Stimulated activated CD8-positive, alpha-beta memory T cell treated with anti-CD3 and anti-CD28 coated beads, Interleukin-12 subunit alpha, Interleukin-12 subunit beta, amount 100 ng/mL, for 24 hours (primary cell): Measurements from ENCODE around the gene MTARC2.
"Not testable (repeated sequence)": the region's sequence is repeated elsewhere in the genome, so short reads cannot be mapped to it uniquely, and the experiment has no call there.

ENCODE experiments used
- DNase-seq: peaks from one replicate; pipeline ENCODE4 v3.0.0-alpha.2; 2020; ENCODE audit errors: extremely low read depth

Gene MTARC2

GRCh38 chr1:220748089-220748934 lies at the start of gene MTARC2:
Gene MTARC2 (plus strand): TSS chr1:220748322. CDS start chr1:220748532, 210 bp downstream.
- no peak for DNase-seq

GRCh38 chr1:220698607-220699016 lies 49.5 kb upstream of the MTARC2 start:
- no peak for DNase-seq

DNA sequence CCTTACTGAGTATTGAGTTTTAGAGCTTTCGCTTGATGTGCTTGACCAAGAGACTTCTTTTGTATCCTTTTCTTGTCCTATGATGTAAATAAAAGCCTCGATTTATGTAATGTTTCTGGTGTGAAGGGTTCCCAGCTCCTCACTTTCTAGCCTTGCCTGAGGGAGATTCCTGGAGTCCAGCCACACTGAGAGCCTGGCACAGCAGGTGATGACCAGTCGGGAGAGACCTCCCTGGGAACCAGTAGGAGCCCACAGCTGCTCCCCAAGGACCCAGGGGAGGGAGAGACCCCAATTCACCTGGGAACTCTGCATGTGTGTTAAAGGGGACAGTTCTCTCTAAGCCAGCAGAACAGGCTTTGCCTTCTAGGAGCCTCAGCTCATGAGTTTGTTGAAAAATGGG lies 49.1 kb upstream of the MTARC2 start:
- no peak for DNase-seq

DNA sequence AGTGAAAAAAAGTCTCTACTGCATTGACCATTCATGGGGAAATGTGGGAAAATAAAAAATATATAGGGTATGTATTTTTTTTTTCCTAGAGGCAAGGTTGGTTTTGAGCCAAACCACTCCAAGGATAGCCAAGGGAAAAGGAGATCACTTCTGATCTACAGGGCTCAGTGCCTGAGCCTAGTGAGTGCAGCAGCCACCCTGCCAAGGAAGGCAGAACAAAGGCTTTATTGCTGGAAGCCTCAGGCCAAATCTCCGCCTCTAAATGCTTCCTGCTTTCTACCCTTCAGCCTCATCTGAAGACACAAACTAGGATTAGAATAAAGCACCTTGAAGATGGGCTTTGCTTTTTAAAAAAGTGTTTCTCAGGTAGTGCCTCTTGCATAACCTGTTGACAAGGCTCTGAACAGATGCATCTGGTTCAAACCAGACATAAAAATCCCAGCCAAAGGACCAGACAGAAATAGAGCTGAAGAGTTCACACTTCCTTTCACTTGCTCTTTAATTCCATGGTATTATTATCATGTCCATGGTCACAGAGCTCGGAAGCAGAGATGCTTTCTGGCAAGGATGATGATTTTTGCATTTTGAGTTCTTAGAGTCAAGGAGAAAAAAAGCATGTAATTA lies 47.5 kb upstream of the MTARC2 start:
- DNase-seq: no peak

- DNase-seq: no peak
These were observed 46.1 kb upstream of the MTARC2 start for GRCh38 chr1:220701974-220702373.

GRCh38 chr1:220702733-220703270 lies 45.3 kb upstream of the MTARC2 start:
- no peak for DNase-seq

DNA sequence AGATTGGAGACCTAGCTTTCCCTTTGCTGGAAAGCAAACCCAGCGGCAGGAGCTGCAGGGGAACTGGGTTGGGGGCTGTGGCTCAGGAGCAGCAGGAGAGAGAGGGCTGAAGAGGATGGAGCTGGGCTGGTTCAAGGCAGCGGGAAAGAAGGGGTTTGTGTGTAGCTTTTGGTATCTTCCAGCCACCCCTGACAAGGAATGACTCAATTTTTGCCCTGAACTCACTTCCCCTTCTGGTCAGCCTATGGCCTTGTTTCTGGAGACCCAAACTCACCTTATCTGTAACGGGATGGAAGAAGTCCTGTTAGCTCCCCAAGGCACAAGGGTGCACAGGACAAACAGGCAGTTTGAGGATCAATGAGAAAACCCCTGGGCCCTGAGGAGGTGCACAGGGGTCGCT lies 44.8 kb upstream of the MTARC2 start:
- no peak for DNase-seq

DNA sequence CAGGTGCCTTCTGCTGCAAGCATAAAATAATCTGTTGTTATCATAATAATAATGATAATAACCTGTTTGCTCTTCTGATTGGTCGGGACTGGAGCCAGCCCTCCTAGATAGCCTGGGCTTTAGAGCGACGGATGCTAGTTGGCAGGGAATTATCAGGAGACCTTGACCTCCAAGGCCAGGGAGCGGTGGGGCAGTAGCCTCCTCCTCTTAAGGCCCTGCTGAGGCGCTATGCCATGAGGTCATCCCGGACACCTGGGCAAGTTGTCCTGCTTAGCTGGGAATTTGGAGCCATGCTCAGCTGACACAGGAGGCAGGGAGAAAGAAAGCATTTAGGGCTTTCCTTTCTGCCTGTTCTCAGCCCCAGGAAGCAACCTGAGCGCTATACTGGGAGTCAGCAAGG lies 42.3 kb upstream of the MTARC2 start:
- DNase-seq: no peak

- no peak for DNase-seq
These were observed 41.6 kb upstream of the MTARC2 start for GRCh38 chr1:220706480-220706879.

GRCh38 chr1:220707160-220707559 lies 41.0 kb upstream of the MTARC2 start:
- DNase-seq: no peak

DNA sequence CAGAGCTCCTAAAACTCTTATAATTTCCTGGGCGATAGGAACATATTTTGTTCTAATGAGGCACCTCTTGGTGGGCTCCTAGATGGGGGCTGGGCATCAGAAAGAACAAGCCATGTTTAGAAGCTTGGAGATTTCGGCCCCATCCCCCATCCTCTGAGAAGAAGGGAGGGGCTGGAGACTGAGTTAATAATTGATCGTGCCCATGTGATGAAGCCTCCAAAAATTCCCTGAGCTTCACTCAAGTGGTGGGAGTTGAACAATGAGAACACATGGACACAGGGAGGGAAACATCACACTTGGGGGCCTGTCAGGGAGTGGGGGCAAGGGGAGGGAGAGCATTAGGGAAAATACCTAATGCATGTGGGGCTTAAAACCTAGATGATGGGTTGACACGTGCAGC lies 39.9 kb upstream of the MTARC2 start:
- no peak for DNase-seq

GRCh38 chr1:220708936-220709801 lies 39.0 kb upstream of the MTARC2 start:
- DNase-seq: no peak

DNA sequence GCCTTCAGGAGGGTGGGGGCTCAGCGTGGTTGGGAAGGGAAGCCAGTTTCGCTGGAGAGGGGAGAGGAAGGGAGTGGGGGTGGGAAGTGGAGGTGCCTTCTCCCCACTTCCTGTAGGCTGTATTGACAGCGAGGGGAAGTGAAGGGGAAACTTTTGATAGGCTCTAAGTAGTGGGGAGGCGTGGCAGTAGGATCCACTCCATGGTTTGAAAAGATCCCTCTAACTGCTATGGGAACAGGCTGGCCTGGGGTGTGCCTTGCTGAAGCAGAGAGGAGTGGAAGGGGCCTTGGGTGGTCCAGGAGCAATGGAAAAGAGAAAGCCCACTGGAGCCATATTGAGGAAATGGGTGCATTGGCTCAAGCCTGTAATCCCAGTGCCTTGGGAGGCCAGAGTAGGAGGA lies 37.8 kb upstream of the MTARC2 start:
- DNase-seq: no peak

DNA sequence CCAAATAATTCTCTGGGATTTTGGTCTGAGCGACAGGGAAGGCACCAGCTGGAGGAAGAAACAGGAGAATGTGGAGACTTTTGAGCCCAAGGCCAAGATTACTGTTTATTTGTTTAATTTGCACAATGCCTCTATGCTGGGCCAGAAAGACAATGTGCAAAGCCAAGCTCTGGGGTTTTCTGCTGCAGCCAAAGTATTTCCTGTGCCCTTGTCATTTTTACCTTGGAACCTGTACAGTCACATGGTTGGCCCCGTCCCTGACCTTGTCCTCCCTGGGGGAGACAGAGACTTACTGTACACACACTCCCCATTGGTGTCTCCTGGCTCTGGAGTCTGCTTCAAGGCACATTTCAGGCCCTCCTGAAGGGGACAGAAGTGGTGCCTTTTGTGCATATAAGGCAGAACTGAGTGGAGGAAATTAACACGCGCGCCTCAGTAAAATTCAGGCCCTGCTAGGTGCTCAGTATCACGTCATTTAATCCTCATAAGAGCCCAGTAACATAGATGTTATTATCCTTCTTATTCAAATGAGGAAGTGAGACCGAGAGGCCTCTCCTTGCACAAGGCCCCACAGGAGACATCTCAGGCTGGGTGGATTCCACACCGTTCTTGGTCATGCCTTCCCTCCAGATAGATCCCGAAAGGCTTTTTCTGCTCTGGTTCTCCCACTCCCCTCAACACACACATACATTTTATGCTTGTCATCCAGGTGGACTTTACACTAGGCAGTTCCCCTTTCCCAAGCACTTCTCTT lies 36.9 kb upstream of the MTARC2 start:
- DNase-seq: no peak

GRCh38 chr1:220715986-220716385 lies 32.1 kb upstream of the MTARC2 start:
- DNase-seq: not testable (repeated sequence)

DNA sequence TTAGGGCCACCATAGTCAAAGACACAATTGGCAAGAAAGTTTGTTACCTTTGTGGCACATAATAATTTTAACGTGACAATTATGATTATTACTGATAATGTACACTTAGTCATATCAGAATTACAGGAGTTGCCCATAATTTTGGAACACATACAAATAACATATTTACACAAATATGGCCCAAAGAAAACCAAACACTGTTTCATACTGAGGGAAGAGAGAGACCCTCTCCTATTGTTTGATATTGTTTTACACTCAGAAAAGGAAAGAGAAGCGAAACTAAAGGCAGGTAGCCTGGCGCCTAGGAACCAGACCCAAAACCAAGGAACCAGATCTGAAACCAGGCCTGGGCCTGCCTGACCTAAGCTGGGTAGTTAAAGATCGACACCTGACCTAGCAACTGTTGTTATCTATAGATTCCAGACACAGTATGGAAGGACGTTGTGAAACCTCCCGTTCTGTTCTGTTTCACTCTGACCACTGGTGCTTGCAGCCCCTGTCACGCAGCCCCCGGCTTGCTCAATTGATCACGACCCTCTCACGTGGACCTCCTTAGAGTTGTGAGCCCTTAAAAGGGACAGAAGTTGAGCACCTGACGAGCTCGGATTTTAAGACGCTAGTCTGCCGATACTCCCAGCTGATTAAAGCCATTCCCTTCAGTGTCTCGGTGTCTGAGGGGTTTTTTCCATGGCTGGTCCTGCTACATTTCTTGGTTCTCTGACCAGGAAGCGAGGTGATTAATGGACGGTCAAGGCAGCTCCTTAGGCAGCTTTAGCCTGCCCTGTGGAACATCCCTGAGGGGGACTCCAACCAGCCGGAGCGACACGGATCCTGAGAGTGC lies 30.1 kb upstream of the MTARC2 start:
- no peak for DNase-seq

- DNase-seq: not testable (repeated sequence)
These were observed 26.9 kb upstream of the MTARC2 start for GRCh38 chr1:220721266-220721665.

- DNase-seq: no peak
These were observed 21.5 kb upstream of the MTARC2 start for GRCh38 chr1:220726634-220727033.

DNA sequence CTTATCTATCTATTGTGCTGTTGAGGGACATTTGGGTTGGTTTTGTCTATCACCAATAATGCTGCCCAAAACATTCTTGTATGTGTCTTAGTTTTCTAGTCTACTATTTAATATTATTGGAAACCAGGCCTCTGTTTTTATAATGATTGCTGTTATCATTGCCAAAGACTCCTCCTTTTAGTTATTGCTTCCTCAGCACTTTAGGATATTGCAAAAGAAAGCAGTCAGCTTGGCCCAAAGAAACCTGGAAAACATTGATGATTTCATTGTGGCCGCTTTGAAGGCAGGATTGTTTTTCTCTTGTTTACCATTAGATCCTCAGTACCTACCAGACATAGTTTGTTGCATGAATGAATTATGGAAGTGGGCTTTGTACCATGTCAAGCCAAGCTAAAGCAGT lies 20.6 kb upstream of the MTARC2 start:
- no peak for DNase-seq

- no peak for DNase-seq
These were observed 17.6 kb upstream of the MTARC2 start for GRCh38 chr1:220730486-220730885.
